Thymus (tissue), 14 donors: ENCODE measurements around the gene C8A. TPM values are rescaled to one million over a fixed set of nuclear protein-coding genes. Genes with fewer than 3 reads are reported as not detected.

ENCODE experiments used
- DNase-seq, 9 donors: peaks; one replicate each; pipeline ENCODE4 v3.0.0-alpha.2; 2013; ENCODE audit warnings: low spot score in 9 of 9, low read depth in 6 of 9, missing footprints in 1 of 9
- H3K27ac ChIP-seq, 2 donors: one replicate each; pipeline ENCODE4 v1.5.1; 2013; ENCODE audit warnings: control low read depth in 1 of 2, low read depth in 1 of 2, low read length in 1 of 2, mild to moderate bottlenecking in 1 of 2, moderate library complexity in 1 of 2
- H3K27me3 ChIP-seq, 2 donors: one replicate each; pipeline ENCODE4 v1.5.1; 2013; ENCODE audit warnings: low read length in 1 of 2; ENCODE audit not compliant: control insufficient read depth in 2 of 2, insufficient read depth in 1 of 2
- H3K36me3 ChIP-seq, 2 donors: one replicate each; pipeline ENCODE4 v1.5.1; 2013; ENCODE audit warnings: low read length in 1 of 2, mild to moderate bottlenecking in 1 of 2, moderate library complexity in 1 of 2; ENCODE audit not compliant: control insufficient read depth in 2 of 2, insufficient read depth in 2 of 2
- H3K4me1 ChIP-seq, 2 donors: one replicate each; pipeline ENCODE4 v1.5.1; 2013; ENCODE audit warnings: low read length in 2 of 2; ENCODE audit not compliant: control insufficient read depth in 2 of 2, insufficient read depth in 2 of 2
- H3K4me3 ChIP-seq, 2 donors: one replicate each; pipeline ENCODE4 v1.5.1; 2013; ENCODE audit warnings: low read length in 2 of 2, control low read depth in 1 of 2, mild to moderate bottlenecking in 1 of 2
- H3K9me3 ChIP-seq, 2 donors: one replicate each; pipeline ENCODE4 v1.5.1; 2013; ENCODE audit warnings: low read length in 1 of 2, mild to moderate bottlenecking in 1 of 2; ENCODE audit not compliant: control insufficient read depth in 2 of 2, insufficient read depth in 1 of 2
- WGBS: extraction: QIAGEN DNeasy Blood & Tissue Kit; methylation state at CpG from one replicate; pipeline ENCODE4 v1.1.7; 2013; 5-methylcytosine and 5-hydroxymethylcytosine counted together
- long read RNA-seq, 10 donors: transcript quantifications; one replicate each; lab custom pipeline, GENCODE V29; 2026
- polyA plus RNA-seq: library from polyadenylated mRNA; stranded (reverse); fragments of 200-250 nt; gene quantifications from one replicate; pipeline ENCODE4 v1.2.3, GENCODE V29; 2013
- total RNA-seq: library from RNA; stranded (reverse); fragments of 120-200 nt; gene quantifications from one replicate; pipeline ENCODE4 v1.2.4, GENCODE V29; 2013
- donor health status: healthy.

Gene C8A
- total RNA-seq (under 0.01 TPM), polyA plus RNA-seq (0.02 TPM)
- long read RNA-seq, donor 1: 0 reads
- long read RNA-seq, donor 2, partial matches to known transcripts: 0 of 1 reads
- long read RNA-seq, donor 2, other reads (novel, unspliced or antisense): 0 of 1 reads
- long read RNA-seq, donor 3: 0 reads
- long read RNA-seq, donor 4: 0 reads
- long read RNA-seq, donor 5: 0 reads
- long read RNA-seq, donor 6: 0 reads
- long read RNA-seq, donor 7: 0 reads
- long read RNA-seq, donor 8: 0 reads
- long read RNA-seq, donor 9: 0 reads
- long read RNA-seq, donor 10: 0 reads

GRCh38 chr1:56854521-56855099 is at the start of gene C8A:
Gene C8A (plus strand): TSS chr1:56854797. CDS start chr1:56854902, 105 bp downstream.
- no peaks in the 10 kb centered on the region for H3K27me3 ChIP-seq
- WGBS: 83% methylated on average over 3 of the region's 3 CpGs
- H3K9me3 ChIP-seq: no peaks in the 10 kb centered on the region

GRCh38 chr1:56806804-56807203 is 47.8 kb upstream of the C8A start:
- Histone ChIP-seq H3K36me3 (no peaks in the 10 kb centered on the region), H3K4me3 (no peak overlapping the region), H3K9me3 (no peaks in the 10 kb centered on the region), H3K27me3 (no peaks in the 10 kb centered on the region), H3K4me1 (no peaks in the 10 kb centered on the region), H3K27ac (no peak overlapping the region)
- WGBS: 57% methylated on average over 3 of the region's 3 CpGs
- DNase-seq: no peak

More at GRCh38 chr1:56854521-56855099, at the start of gene C8A:
- H3K27ac ChIP-seq: no peak within 1 kb of the TSS
- no peaks in the 10 kb centered on the region for H3K36me3 ChIP-seq
- H3K4me3 ChIP-seq: no peak within 1 kb of the TSS
- DNase-seq: no peak
- H3K4me1 ChIP-seq: no peaks in the 10 kb centered on the region

GRCh38 chr1:56808410-56808809 is 46.2 kb upstream of the C8A start:
- Histone ChIP-seq H3K4me1 (no peaks in the 10 kb centered on the region), H3K27me3 (no peaks in the 10 kb centered on the region), H3K36me3 (no peaks in the 10 kb centered on the region), H3K4me3 (no peak overlapping the region), H3K9me3 (no peaks in the 10 kb centered on the region), H3K27ac (no peak overlapping the region)
- DNase-seq: no peak
- 94% methylated on average over 1 of the region's 1 CpG for WGBS

GRCh38 chr1:56811331-56811730 is 43.3 kb upstream of the C8A start:
- Histone ChIP-seq H3K4me1 (no peaks in the 10 kb centered on the region), H3K27me3 (no peaks in the 10 kb centered on the region), H3K36me3 (no peaks in the 10 kb centered on the region), H3K9me3 (no peaks in the 10 kb centered on the region), H3K27ac (no peak overlapping the region), H3K4me3 (no peak overlapping the region)
- no peak for DNase-seq
- 74% methylated on average over 2 of the region's 2 CpGs for WGBS

GRCh38 chr1:56814205-56814604 is 40.4 kb upstream of the C8A start:
- Histone ChIP-seq H3K4me1 (no peaks in the 10 kb centered on the region), H3K4me3 (no peak overlapping the region), H3K9me3 (no peaks in the 10 kb centered on the region), H3K36me3 (no peaks in the 10 kb centered on the region), H3K27me3 (peaks cover 0 to 1% of the 10 kb centered on the region in 2 donors), H3K27ac (no peak overlapping the region)
- WGBS: 86% methylated on average over 2 of the region's 2 CpGs
- DNase-seq: no peak

- Histone ChIP-seq H3K4me3 (no peak overlapping the region), H3K27ac (no peak overlapping the region), H3K9me3 (no peaks in the 10 kb centered on the region), H3K27me3 (peaks cover 0 to 5% of the 10 kb centered on the region in 2 donors), H3K36me3 (no peaks in the 10 kb centered on the region), H3K4me1 (peaks cover 0 to 4% of the 10 kb centered on the region in 2 donors)
- WGBS: 94% methylated on average over 1 of the region's 1 CpG
- DNase-seq: no peak
Measured at GRCh38 chr1:56816264-56816663, 38.3 kb upstream of the C8A start.

GRCh38 chr1:56816909-56817308 is 37.7 kb upstream of the C8A start:
- Histone ChIP-seq H3K36me3 (no peaks in the 10 kb centered on the region), H3K27me3 (peaks cover 0 to 5% of the 10 kb centered on the region in 2 donors)

GRCh38 chr1:56817716-56818463 is 36.7 kb upstream of the C8A start:
- no peak for DNase-seq
- 90% methylated on average over 6 of the region's 6 CpGs for WGBS
- Histone ChIP-seq H3K27ac (peak overlapping the region in 1 of 2 donors; percentile 26), H3K4me3 (no peak overlapping the region), H3K9me3 (no peaks in the 10 kb centered on the region), H3K4me1 (peaks cover 0 to 4% of the 10 kb centered on the region in 2 donors), H3K27me3 (peaks cover 0 to 5% of the 10 kb centered on the region in 2 donors), H3K36me3 (no peaks in the 10 kb centered on the region)

More at GRCh38 chr1:56816909-56817308, 37.7 kb upstream of the C8A start:
- H3K9me3 ChIP-seq: no peaks in the 10 kb centered on the region
- H3K4me1 ChIP-seq: peaks cover 0 to 4% of the 10 kb centered on the region in 2 donors
- DNase-seq: no peak
- WGBS: 76% methylated on average over 4 of the region's 4 CpGs
- no peak overlapping the region for H3K4me3 ChIP-seq
- peak overlapping the region in 1 of 2 donors; percentile 21 for H3K27ac ChIP-seq

- H3K4me3 ChIP-seq: peak within 1 kb of the TSS in 1 of 2 donors; percentile 16
Measured at GRCh38 chr1:56819387-56819899, 35.2 kb upstream of the C8A start, which contains the start of gene FYB2. Gene FYB2 (minus strand): TSS chr1:56819404. CDS start chr1:56819290, 114 bp downstream.

More at GRCh38 chr1:56819387-56819899, 35.2 kb upstream of the C8A start, which contains the start of gene FYB2:
- peak within 1 kb of the TSS in 1 of 2 donors; percentile 68 for H3K27ac ChIP-seq
- DNase-seq: no peak
- WGBS: 83% methylated on average over 10 of the region's 10 CpGs
- H3K9me3 ChIP-seq: no peaks in the 10 kb centered on the region
- H3K27me3 ChIP-seq: peaks cover 0 to 5% of the 10 kb centered on the region in 2 donors
- peaks cover 0 to 4% of the 10 kb centered on the region in 2 donors for H3K4me1 ChIP-seq
- no peaks in the 10 kb centered on the region for H3K36me3 ChIP-seq
